ENCODE results near the gene NOX4.
"Not testable (repeated sequence)": the region's sequence is repeated elsewhere in the genome, so short reads cannot be mapped to it uniquely, and the experiment has no call there.

DNA sequence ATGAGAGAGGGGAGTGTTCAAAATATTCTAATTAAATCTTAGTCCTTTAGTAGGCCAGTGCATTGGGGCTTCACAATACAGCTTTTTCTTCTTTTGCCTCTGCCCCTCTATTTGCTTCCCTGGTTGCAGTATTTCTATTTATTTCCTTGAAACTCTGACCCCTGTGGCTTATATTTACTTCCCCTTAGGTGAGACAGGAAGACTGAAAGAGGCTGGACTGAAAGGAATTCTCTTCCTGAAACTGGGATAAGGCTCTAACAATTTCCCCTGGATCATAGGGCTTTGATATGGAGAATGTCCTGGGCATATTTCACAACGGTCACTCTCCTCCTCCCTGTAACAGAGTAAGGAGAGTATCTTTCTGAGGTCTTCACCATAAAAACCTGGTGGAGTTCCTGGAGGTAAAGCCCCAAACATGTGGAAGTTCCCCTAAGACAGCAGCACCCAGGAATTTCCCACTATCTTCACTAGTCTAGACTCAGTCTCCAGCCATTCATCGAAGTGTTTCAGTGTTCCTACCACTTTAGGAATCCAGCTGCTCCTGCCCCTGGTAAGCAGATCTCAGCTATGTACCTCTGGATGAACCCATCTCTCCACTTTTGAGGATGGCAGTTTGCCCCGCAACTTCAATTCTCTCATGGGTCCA lies 210.0 kb downstream of the NOX4 start:
- TF ChIP-seq, protein P1, sequence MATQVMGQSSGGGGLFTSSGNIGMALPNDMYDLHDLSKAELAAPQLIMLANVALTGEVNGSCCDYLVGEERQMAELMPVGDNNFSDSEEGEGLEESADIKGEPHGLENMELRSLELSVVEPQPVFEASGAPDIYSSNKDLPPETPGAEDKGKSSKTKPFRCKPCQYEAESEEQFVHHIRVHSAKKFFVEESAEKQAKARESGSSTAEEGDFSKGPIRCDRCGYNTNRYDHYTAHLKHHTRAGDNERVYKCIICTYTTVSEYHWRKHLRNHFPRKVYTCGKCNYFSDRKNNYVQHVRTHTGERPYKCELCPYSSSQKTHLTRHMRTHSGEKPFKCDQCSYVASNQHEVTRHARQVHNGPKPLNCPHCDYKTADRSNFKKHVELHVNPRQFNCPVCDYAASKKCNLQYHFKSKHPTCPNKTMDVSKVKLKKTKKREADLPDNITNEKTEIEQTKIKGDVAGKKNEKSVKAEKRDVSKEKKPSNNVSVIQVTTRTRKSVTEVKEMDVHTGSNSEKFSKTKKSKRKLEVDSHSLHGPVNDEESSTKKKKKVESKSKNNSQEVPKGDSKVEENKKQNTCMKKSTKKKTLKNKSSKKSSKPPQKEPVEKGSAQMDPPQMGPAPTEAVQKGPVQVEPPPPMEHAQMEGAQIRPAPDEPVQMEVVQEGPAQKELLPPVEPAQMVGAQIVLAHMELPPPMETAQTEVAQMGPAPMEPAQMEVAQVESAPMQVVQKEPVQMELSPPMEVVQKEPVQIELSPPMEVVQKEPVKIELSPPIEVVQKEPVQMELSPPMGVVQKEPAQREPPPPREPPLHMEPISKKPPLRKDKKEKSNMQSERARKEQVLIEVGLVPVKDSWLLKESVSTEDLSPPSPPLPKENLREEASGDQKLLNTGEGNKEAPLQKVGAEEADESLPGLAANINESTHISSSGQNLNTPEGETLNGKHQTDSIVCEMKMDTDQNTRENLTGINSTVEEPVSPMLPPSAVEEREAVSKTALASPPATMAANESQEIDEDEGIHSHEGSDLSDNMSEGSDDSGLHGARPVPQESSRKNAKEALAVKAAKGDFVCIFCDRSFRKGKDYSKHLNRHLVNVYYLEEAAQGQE (IDR thresholded peaks at IDR 0.05; ENCODE audit: insufficient replicate concordance, low read depth), result not testable (repeated sequence)
- not testable (repeated sequence) for TF ChIP-seq CTCF (IDR thresholded peaks at IDR 0.05; ENCODE audit: insufficient read depth, low read length); POLR2AphosphoS5 (IDR thresholded peaks at IDR 0.05; ENCODE audit: low read depth)

All from HL-60 (cell line).